Muscle layer of duodenum (tissue), 2 donors: ENCODE data around the gene RGL3.
"Not testable (repeated sequence)": the region's sequence is repeated elsewhere in the genome, so short reads cannot be mapped to it uniquely, and the experiment has no call there.

Experiments used
- H3K27ac ChIP-seq: one replicate; pipeline ENCODE4 v1.7.0; 2013; ENCODE audit warnings: mild to moderate bottlenecking, low read length
- H3K27me3 ChIP-seq: one replicate; pipeline ENCODE4 v1.7.0; 2013; ENCODE audit warnings: low read depth, mild to moderate bottlenecking, control low read depth, low read length
- H3K36me3 ChIP-seq, 2 donors: one replicate each; pipeline ENCODE4 v1.7.0; 2013; ENCODE audit warnings: low read length in 2 of 2, control low read depth in 1 of 2, mild to moderate bottlenecking in 1 of 2; ENCODE audit not compliant: insufficient read depth in 2 of 2, control insufficient read depth in 1 of 2
- H3K4me1 ChIP-seq, 2 donors: one replicate each; pipeline ENCODE4 v1.7.0; 2013; ENCODE audit warnings: low read length in 2 of 2, mild to moderate bottlenecking in 2 of 2, control low read depth in 1 of 2, moderate library complexity in 1 of 2; ENCODE audit not compliant: insufficient read depth in 2 of 2, control insufficient read depth in 1 of 2
- H3K4me3 ChIP-seq, 2 donors: one replicate each; pipeline ENCODE4 v1.7.0; 2013; ENCODE audit warnings: low read length in 2 of 2, low read depth in 1 of 2, mild to moderate bottlenecking in 1 of 2
- H3K9me3 ChIP-seq, 2 donors: one replicate each; pipeline ENCODE4 v1.7.0; 2013; ENCODE audit warnings: low read length in 2 of 2, control low read depth in 1 of 2, mild to moderate bottlenecking in 1 of 2; ENCODE audit not compliant: control insufficient read depth in 1 of 2
- donor health status: healthy.

The RGL3 gene

GRCh38 chr19:11410682-11411081, 8.4 kb downstream of the RGL3 start:
- H3K27me3 ChIP-seq, result no peaks in the 10 kb centered on the region
- H3K4me3 ChIP-seq, result no peak overlapping the region
- no peak overlapping the region for H3K27ac ChIP-seq
- H3K9me3 ChIP-seq, result no peaks in the 10 kb centered on the region
- peaks cover 0 to 5% of the 10 kb centered on the region in 2 donors for H3K4me1 ChIP-seq
- no peaks in the 10 kb centered on the region for H3K36me3 ChIP-seq

DNA sequence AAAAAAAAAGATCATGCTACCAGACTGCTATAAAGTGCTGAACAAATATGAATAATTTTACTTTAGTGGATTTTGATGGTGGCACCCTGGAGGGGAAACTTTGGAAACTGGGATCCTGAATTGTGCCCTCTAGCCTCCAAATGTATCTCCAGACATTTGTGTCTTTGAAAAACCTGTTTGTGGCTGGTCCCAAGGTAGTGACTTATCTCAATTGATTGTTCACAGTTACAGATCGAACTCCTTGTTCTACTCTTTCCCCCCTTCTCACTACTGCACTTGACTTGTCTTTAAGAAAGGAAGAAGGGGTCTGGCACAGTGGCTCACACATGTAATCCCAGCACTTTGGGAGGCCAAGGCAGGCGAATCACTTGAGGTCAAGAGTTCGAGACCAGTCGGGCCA, 10.5 kb downstream of the RGL3 start:
- Histone ChIP-seq H3K4me1 (peaks cover 0 to 5% of the 10 kb centered on the region in 2 donors), H3K36me3 (no peaks in the 10 kb centered on the region), H3K27me3 (no peaks in the 10 kb centered on the region), H3K27ac (no peak overlapping the region), H3K9me3 (no peaks in the 10 kb centered on the region), H3K4me3 (no peak overlapping the region)

DNA sequence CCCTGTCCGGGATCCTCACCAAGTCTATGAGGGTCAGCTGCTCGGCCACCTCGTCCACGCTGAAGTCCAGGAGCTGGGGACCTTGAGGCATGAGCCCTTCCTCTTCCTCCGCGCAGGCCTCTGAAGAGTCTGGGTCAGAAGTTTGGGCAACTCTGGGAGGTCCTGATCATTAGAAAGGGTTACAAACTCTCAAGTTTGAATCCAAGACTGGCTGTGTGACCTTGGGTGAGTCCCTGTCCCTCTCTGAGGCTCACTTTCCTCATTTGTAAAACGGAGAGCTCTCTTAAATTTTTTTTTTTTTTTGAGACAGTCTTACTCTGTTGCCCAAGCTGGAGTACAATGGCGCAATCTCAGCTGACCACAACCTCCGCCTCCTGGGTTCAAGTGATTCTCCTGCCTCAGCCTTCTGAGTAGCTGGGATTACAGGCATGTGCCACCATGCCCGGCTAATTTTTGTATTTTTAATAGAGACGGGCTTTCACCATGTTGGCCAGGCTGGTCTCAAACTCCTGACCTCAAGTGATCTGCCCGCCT, 12.3 kb downstream of the RGL3 start:
- H3K27me3 ChIP-seq, H3K36me3 ChIP-seq, H3K27ac ChIP-seq, H3K9me3 ChIP-seq, H3K4me3 ChIP-seq, H3K4me1 ChIP-seq: not testable (repeated sequence)

GRCh38 chr19:11405846-11406643, 13.1 kb downstream of the RGL3 start:
- no peak overlapping the region for H3K4me3 ChIP-seq
- no peak overlapping the region for H3K27ac ChIP-seq
- no peaks in the 10 kb centered on the region for H3K27me3 ChIP-seq
- H3K4me1 ChIP-seq, result peaks cover 0 to 5% of the 10 kb centered on the region in 2 donors
- no peaks in the 10 kb centered on the region for H3K9me3 ChIP-seq
- no peaks in the 10 kb centered on the region for H3K36me3 ChIP-seq

DNA sequence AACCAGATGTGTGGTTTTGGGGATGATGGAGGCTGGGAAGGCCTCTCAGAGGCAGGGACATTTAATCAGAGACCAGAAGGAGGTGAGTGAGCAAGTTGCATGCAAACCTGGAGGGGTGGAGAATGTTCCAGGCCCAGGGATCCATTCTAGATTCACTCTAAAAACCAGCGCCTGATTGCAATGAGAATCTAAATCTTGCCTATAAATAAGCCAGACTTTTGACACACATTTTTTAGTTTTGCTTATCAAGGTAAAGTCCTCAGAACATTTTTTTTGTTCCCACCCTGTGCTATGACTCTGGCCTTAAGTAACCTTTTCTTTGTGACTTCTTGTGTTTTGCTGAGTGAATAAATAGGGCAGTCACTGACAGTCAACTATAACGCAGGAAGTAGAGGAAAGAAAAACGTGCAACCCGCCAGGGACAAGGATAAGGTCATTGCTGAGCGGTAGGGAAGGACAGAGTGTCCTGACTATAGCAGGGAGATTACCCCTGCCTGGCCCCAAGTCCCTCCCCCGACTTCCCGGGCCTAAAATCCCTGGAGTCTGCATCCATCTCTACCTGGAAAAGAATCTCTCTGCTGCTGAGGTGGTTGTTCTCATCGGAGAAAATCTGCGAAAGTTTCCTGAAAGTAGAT, 14.4 kb downstream of the RGL3 start:
- Histone ChIP-seq H3K36me3 (no peaks in the 10 kb centered on the region), H3K27ac (no peak overlapping the region), H3K4me1 (peaks cover 0 to 5% of the 10 kb centered on the region in 2 donors), H3K27me3 (no peaks in the 10 kb centered on the region), H3K9me3 (no peaks in the 10 kb centered on the region), H3K4me3 (no peak overlapping the region)

GRCh38 chr19:11401808-11402543, 17.1 kb downstream of the RGL3 start:
- no peaks in the 10 kb centered on the region for H3K27me3 ChIP-seq
- no peak overlapping the region for H3K27ac ChIP-seq
- no peaks in the 10 kb centered on the region for H3K9me3 ChIP-seq
- H3K36me3 ChIP-seq, result no peaks in the 10 kb centered on the region
- H3K4me1 ChIP-seq, result peaks cover 0 to 5% of the 10 kb centered on the region in 2 donors
- no peak overlapping the region for H3K4me3 ChIP-seq

DNA sequence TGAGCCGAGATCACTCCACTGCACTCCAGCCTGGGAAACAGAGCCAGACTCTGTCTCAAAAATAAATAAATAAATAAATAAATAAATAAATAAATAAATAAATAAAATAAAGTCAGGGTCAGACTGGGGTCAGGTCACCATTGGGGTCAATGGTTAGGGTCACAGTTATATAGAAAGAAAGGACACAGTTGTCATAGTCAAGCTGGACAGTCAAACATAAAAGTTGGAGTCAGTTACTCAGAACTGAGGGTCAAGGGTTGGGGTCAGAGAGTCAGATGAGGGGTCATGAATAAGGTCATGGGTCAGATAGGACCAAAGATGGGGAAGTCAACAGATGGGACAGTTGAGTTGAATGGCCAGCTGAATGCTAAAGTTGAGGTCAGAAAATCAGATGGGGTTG, 18.3 kb downstream of the RGL3 start:
- H3K9me3 ChIP-seq, result no peaks in the 10 kb centered on the region
- no peaks in the 10 kb centered on the region for H3K4me1 ChIP-seq
- H3K4me3 ChIP-seq, result no peak overlapping the region
- no peaks in the 10 kb centered on the region for H3K27me3 ChIP-seq
- H3K27ac ChIP-seq, result no peak overlapping the region
- no peaks in the 10 kb centered on the region for H3K36me3 ChIP-seq

DNA sequence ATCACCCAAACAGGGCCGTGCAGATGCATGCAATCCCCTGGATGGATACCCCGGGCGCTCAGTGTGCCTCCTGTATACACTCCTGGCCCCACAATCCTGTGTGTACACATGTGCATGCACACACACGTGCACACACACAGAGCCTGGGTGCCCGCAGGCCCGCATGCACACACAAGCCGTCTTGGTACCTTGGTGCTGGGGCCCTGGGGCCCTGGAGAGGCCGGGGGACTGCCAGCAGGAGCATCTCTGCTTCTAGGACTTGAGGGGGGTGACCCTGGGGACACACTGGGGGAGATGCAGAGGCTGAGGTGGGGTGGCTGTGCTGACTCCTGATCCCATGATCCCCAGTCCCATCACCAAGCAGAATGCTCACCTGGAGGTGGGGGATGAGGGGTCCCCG, 19.4 kb downstream of the RGL3 start:
- H3K27ac ChIP-seq, result no peak overlapping the region
- H3K9me3 ChIP-seq, result no peaks in the 10 kb centered on the region
- H3K36me3 ChIP-seq, result no peaks in the 10 kb centered on the region
- no peaks in the 10 kb centered on the region for H3K4me1 ChIP-seq
- H3K4me3 ChIP-seq, result no peak overlapping the region
- H3K27me3 ChIP-seq, result no peaks in the 10 kb centered on the region

- no peak overlapping the region for H3K4me3 ChIP-seq
- no peaks in the 10 kb centered on the region for H3K4me1 ChIP-seq
- no peaks in the 10 kb centered on the region for H3K27me3 ChIP-seq
- no peaks in the 10 kb centered on the region for H3K36me3 ChIP-seq
- H3K27ac ChIP-seq, result no peak overlapping the region
- H3K9me3 ChIP-seq, result no peaks in the 10 kb centered on the region
These were observed 22.0 kb downstream of the RGL3 start for GRCh38 chr19:11397089-11397610.

DNA sequence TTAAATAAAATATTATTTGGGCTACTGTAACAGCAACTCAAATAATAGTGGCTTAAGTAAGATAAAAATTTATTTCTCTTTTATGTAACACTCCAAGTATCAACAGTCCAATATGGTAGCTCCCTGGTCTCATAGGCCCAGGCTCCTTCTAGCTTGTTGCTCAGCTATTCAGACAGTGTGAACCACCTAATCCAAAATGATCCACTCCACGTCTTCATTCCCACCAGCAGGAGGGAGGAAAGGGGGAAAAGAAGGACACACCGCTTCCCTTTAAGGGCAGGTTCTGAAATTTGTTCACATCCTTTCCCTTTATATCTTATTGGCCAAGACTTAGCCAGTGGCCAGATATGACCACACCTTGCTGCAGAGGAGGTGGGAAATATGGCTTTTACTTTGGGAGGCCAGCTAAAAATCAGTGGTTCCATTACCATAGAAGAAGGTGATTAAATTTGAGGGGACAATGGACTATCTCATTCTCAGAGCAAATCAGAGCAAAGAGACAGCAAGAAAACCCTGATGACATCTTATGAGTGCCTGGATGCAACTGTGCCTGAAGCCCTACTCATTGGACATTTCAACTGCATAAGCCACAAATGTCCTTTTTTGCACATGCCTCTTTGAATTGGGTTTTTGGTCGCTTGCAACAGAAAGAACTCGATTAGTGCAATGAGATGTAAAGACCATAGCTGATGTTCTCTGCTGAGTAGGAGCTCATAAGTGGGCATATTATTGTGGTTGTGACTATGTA, 28.0 kb downstream of the RGL3 start:
- no peak overlapping the region for H3K4me3 ChIP-seq
- H3K27me3 ChIP-seq, result no peaks in the 10 kb centered on the region
- no peaks in the 10 kb centered on the region for H3K9me3 ChIP-seq
- H3K27ac ChIP-seq, result no peak overlapping the region
- no peaks in the 10 kb centered on the region for H3K4me1 ChIP-seq
- no peaks in the 10 kb centered on the region for H3K36me3 ChIP-seq
